ENCODE results near the gene GTSF1L. TPM values are rescaled to one million over a fixed set of nuclear protein-coding genes. Genes with fewer than 3 reads are reported as not detected.

The GTSF1L gene
- total and polyA plus RNA-seq, 9 of the 15 experiments (the other 6 are each of a cell fraction or from before 2014, with no cell fraction given): not detected

- no peak for DNase-seq (ENCODE audit: extremely low read depth in 1 of 4, low spot score in 3 of 4)
- intact Hi-C loops (cut with micrococcal nuclease): no loop called here
- H3K9me1 ChIP-seq (ENCODE audit: control insufficient read depth, insufficient read depth, low read length): no peaks in the 10 kb centered on the region
- H3K27ac ChIP-seq (ENCODE audit: extremely low read depth, low read depth, low read length): no peak overlapping the region
- H3K4me2 ChIP-seq (ENCODE audit: insufficient read depth, low read length): no peak overlapping the region
- no peak; the same call in 2 of the 3 replicates for ATAC-seq
- no peak overlapping the region for H3K4me3 ChIP-seq
- 90% methylated on average over 14 of the region's 15 CpGs for WGBS (ENCODE audit: insufficient coverage, low coverage, missing lambda C conversion rate)
- H4K20me1 ChIP-seq (replicated peaks; ENCODE audit: control insufficient read depth, insufficient read depth, low read length): no peaks in the 10 kb centered on the region; the same call in 1 of the 2 replicates
- BruUV-seq (replicated peaks): no TSS peak
- CTCF ChIA-PET (ENCODE audit: low intra/inter-chr PET ratio): no interaction called here
- H3K4me1 ChIP-seq (replicated peaks in 1 of 2; ENCODE audit: control insufficient read depth in 2 of 2, insufficient read depth in 2 of 2, low read length in 2 of 2): no peaks in the 10 kb centered on the region
- no peak overlapping the region for H2AFZ ChIP-seq (ENCODE audit: low read depth, low read length)
- no peaks in the 10 kb centered on the region for H3K27me3 ChIP-seq (ENCODE audit: control insufficient read depth in 2 of 2, insufficient read depth in 2 of 2, low read length in 2 of 2)
- no peak for FAIRE-seq
- POLR2A ChIA-PET: interaction anchor here (0.5 kb wide), 1 partner anchor 1431 kb away, joined by 3 read pairs; no protein-coding TSS in a partner anchor
- no peak overlapping the region for H3K9ac ChIP-seq (ENCODE audit: insufficient read depth in 1 of 2, low read depth in 2 of 2, low read length in 2 of 2)
- no peaks in the 10 kb centered on the region for H3K79me2 ChIP-seq (ENCODE audit: control insufficient read depth, insufficient read depth, low read length)
- in situ Hi-C loops (cut with MboI): no loop called here
- H3K36me3 ChIP-seq (ENCODE audit: control insufficient read depth, insufficient read depth, low read length): peaks cover 89% of the 10 kb centered on the region; the same call in 2 of the 3 replicates
- no peak for TF ChIP-seq NCOA2 (IDR thresholded peaks at IDR 0.05; ENCODE audit: partially characterized antibody in 2 of 2)
- no peak for TF ChIP-seq CREBBP (IDR thresholded peaks at IDR 0.05; ENCODE audit: low read depth, low read length)
- peak; percentile 55 for TF ChIP-seq POLR2G (IDR thresholded peaks at IDR 0.05; ENCODE audit: low read depth, low read length)
- peak; percentile 70 for TF ChIP-seq RBM22 (IDR thresholded peaks at IDR 0.05; ENCODE audit: low read depth, low read length, poor library complexity, severe bottlenecking)
- no peak for TF ChIP-seq ZNF232 (CRISPR knock-in tag; IDR thresholded peaks at IDR 0.05)
- TF ChIP-seq NFE2L1 (tag; IDR thresholded peaks at IDR 0.05; ENCODE audit: borderline replicate concordance, low read depth): no peak
- no peak for TF ChIP-seq SMC3 (conservative IDR thresholded peaks at IDR 0.05; ENCODE audit: insufficient read depth, low read depth, low read length)
- H3K9me3 ChIP-seq (replicated peaks; ENCODE audit: control insufficient read depth, insufficient read depth, low read depth, low read length): no peaks in the 10 kb centered on the region
Observed at GRCh38 chr20:43711098-43711654, 15.6 kb downstream of the GTSF1L start.
